GM23338 (cell line): Measurements from ENCODE around the gene ALDH1A1.

ENCODE experiments used
- EZH2 ChIP-seq: fragments of 200-600 bp; sonication (generic); IDR thresholded peaks from one replicate; pipeline ENCODE4 v1.8.0; 2017; ENCODE audit warnings: antibody characterized with exemption, mild to moderate bottlenecking, low read depth; ENCODE audit not compliant: unreplicated experiment
- POLR2AphosphoS5 ChIP-seq: IDR thresholded peaks from 2 replicates; pipeline ENCODE4 v1.6.1; 2016; ENCODE audit warnings: antibody characterized with exemption, low read depth
- REST ChIP-seq: IDR thresholded peaks from one replicate; pipeline ENCODE4 v1.6.1; 2018; ENCODE audit warnings: antibody characterized with exemption; ENCODE audit not compliant: unreplicated experiment
- ZNF114 ChIP-seq: fragments of 250-450 bp; sonication (Bioruptor Pico); IDR thresholded peaks from 2 replicates; pipeline ENCODE4 v1.5.0; 2020; ENCODE audit warnings: mild to moderate bottlenecking, moderate library complexity
- TF ChIP-seq, protein P1 (sequence below), 2 experiments: fragments of 200-600 bp in 1 of 2; sonication (generic) in 1 of 2; conservative IDR thresholded peaks; 2 replicates each; pipeline versions ENCODE4 v1.5.1 to v1.6.1; 2016 to 2017; ENCODE audit warnings: antibody characterized with exemption in 2 of 2, low read depth in 2 of 2, mild to moderate bottlenecking in 2 of 2, moderate library complexity in 1 of 2

DNA sequence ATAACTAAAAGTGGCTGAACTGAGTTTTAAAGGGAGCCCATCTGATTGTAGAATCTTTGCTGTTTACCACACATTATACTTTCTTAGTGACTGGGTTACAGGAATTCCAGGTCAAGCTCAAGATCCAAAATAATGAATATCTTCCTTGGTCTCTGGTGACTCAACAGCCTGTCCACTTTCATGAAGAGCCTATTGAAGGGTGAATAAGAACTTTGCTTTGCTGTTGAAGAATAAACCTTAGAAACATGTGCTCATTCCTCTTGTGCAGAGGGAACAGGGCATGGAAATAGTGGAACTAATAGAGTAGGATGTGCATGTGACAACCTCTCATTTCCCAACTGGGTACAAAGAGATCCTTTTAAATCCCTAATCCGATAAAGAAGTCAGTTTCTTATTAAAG, 21.4 kb downstream of the ALDH1A1 start:
- TF ChIP-seq, protein P1, sequence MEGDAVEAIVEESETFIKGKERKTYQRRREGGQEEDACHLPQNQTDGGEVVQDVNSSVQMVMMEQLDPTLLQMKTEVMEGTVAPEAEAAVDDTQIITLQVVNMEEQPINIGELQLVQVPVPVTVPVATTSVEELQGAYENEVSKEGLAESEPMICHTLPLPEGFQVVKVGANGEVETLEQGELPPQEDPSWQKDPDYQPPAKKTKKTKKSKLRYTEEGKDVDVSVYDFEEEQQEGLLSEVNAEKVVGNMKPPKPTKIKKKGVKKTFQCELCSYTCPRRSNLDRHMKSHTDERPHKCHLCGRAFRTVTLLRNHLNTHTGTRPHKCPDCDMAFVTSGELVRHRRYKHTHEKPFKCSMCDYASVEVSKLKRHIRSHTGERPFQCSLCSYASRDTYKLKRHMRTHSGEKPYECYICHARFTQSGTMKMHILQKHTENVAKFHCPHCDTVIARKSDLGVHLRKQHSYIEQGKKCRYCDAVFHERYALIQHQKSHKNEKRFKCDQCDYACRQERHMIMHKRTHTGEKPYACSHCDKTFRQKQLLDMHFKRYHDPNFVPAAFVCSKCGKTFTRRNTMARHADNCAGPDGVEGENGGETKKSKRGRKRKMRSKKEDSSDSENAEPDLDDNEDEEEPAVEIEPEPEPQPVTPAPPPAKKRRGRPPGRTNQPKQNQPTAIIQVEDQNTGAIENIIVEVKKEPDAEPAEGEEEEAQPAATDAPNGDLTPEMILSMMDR (conservative IDR thresholded peaks at IDR 0.05; ENCODE audit: low read depth in 2 of 2) = no peak
- TF ChIP-seq ZNF114 (CRISPR knock-in tag) (no peak), POLR2AphosphoS5 (no peak), EZH2 (no peak), REST (no peak)
